Measurements from ENCODE around the gene RRAGA. TPM values are rescaled to one million over a fixed set of nuclear protein-coding genes. Genes with fewer than 3 reads are reported as not detected.
"Not testable (repeated sequence)": the region's sequence is repeated elsewhere in the genome, so short reads cannot be mapped to it uniquely, and the experiment has no call there.

RRAGA gene, protein sequence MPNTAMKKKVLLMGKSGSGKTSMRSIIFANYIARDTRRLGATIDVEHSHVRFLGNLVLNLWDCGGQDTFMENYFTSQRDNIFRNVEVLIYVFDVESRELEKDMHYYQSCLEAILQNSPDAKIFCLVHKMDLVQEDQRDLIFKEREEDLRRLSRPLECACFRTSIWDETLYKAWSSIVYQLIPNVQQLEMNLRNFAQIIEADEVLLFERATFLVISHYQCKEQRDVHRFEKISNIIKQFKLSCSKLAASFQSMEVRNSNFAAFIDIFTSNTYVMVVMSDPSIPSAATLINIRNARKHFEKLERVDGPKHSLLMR
- 10 to 100 TPM; 88.3 to 88.7 TPM for total RNA-seq
- long read RNA-seq, donor 1, transcript RRAGA-201 (1 exons, 1,589 nt) = major isoform, 76 of 76 reads
- long read RNA-seq, donor 1, partial matches to known transcripts = 0 of 76 reads
- long read RNA-seq, donor 1, other reads (novel, unspliced or antisense) = 0 of 76 reads
- long read RNA-seq, donor 2, transcript RRAGA-201 (1 exons, 1,589 nt) = major isoform, 545 of 545 reads
- long read RNA-seq, donor 2, partial matches to known transcripts = 0 of 545 reads
- long read RNA-seq, donor 2, other reads (novel, unspliced or antisense) = 0 of 545 reads

DNA sequence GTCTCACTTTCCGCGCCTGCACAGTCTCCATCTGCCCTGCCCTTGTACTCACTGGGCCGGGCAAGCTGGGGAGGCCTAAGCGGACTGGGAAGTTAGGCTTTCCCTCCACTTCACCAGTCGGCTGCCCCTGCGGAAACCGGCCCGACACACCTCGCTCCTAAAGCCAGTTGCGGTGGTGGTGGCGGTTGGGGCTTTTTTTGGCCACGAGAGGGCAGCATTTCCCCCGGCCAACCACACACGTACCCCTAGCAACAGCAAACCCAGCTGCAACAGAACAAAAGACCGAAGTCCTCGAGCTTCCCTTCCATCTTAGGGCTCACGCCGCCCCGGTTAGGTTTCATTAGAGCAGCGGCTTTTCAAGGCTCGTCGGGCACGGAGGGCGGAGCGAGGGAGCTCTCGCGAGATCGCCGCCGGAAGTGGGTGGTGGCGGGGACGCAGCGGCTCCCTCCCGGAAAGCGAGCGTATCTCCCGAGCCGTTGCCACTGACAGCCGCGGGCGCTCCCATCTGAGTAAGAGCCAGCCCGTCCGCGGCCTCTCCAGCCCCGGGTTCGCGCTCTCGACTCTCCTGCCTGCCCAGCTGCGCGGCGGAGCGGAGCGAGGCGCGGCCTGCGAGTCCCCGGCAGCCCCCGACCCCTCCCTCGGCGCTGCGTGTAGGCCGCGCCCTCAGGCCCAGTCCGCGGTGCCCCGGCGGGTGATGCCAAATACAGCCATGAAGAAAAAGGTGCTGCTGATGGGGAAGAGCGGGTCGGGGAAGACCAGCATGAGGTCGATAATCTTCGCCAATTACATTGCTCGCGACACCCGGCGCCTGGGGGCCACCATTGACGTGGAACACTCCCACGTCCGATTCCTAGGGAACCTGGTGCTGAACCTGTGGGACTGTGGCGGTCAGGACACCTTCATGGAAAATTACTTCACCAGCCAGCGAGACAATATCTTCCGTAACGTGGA lies at the start of gene RRAGA:
Gene RRAGA, plus strand, starts transcription at position 462 of the 951 bp plus-strand sequence. Its CDS starts 233 bp downstream, at position 695.
- intact Hi-C loops (cut with DNase I) = loop anchor here in 1 of 2 donors (10.0 kb wide), 1 partner anchor 136 kb away; no protein-coding TSS in a partner anchor
- peak; percentile 99 for DNase-seq (ENCODE audit: low spot score)

DNA sequence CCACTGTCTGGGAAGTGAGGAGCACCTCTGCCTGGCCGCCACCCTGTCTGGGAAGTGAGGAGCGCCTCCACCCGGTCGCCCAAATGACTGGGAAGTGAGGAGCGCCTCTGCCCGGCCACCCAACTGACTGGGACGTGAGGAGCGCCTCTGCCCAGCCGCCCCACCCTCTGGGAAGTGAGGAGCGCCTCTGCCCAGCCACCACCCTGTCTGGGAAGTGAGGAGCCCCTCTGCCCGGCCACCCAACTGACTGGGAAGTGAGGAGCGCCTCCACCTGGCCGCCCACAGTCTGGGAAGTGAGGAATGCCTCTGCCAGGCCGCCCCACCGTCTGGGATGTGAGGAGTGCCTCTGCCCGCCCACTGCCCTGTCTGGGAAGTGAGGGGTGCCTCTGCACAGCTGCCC lies 49.1 kb upstream of the RRAGA start:
- intact Hi-C loops (cut with DNase I) = no loop called here
- DNase-seq (ENCODE audit: low spot score) = no peak

DNA sequence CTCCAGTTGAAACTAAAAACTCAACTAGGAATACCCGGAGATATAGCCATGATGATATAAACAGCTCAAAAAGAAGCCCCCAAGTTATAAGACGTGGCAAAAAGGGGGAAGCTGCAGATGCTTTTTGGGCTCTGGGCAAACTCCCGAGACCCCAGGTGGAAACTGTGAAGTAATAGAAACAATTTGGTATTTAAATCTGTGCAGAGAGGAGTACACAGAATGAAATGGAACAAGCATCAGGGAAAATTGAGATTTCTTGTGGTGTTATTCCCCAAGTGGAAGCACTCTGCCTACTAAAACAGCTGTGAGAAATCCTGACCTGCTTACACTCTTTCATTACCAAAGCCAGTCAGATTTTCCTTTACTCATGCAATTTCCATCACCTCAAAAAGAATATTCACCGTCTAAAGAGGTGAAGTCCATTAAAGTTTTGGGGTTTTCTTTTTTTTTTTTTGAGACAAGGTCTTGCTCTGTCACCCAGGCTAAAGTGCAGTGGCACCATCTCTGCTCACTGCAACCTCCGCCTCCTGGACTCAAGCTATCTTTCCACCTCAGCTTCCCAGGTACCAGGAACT lies 39.7 kb upstream of the RRAGA start:
- intact Hi-C loops (cut with DNase I) = no loop called here
- no peak for DNase-seq (ENCODE audit: low spot score)

DNA sequence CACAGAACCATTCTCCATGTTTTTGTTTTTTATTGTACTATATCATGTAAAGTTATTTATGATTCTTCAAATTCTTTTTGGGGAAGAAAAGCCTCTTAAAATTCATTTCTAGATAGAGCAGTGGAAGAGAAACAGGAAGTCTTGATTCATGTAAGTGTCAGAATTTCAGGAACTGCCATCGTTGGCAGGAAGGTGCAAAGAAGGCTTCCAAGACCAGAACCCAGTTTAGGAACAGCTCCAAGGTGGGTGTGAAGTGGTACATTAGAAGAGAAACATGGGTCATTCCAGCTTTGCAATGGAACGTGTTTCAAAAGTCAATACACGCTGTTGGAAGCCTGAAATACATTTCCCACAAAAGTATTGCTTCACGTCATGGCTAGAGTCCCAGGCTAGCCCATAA lies 31.0 kb upstream of the RRAGA start:
- intact Hi-C loops (cut with DNase I) = loop anchor here in 1 of 2 donors (5.0 kb wide), 1 partner anchor 766 kb away; no protein-coding TSS in a partner anchor
- DNase-seq (ENCODE audit: low spot score) = no peak

DNA sequence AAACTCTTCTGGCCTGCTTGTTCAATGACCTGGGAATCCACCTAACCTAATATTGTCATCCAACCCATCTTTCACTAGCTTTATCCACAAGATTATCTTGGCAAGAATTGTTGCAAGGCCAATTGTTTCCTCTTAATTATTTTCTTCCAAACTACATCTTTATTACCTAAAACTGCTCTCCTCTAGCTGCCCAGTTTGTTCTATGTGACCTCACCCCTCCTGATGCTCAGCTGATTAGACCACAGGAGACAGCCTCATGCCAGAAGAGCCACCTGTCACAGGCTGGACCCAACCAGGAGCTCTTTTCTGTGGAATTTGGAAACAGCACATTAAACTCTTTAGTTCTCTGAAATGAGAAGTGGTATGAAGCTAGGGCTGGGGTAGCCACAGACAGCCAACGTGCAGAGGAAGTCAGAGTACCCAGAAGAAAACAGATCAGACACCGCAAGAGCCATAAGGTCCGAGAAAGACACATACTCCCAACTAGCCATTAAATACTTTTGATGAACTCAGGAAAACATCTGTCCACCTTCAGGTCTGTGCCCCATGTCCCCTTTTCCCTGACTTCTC lies 28.3 kb upstream of the RRAGA start:
- no peak for DNase-seq (ENCODE audit: low spot score)
- intact Hi-C loops (cut with DNase I) = loop anchor here (10.0 kb wide), 2 partner anchors 576 to 1206 kb away; no protein-coding TSS in a partner anchor

DNA sequence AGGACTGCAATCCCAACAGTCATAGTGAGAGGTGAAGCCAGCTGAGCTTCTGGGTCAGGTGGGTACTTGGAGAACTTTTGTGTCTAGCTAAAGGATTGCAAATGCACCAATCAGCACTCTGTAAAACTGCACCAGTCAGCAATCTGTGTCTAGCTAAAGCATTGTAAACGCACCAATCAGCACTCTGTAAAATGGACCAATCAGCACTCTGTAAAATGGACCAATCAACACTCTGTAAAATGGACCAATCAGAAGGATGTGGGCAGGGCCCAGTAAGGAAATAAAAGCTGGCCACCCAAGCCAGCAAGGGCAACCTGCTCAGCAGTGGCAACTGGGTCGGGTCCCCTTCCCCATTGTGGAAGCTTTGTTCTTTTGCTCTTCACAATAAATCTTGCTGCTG lies 27.6 kb upstream of the RRAGA start:
- DNase-seq (ENCODE audit: low spot score) = not testable (repeated sequence)
- intact Hi-C loops (cut with DNase I) = loop anchor here (10.0 kb wide), 2 partner anchors 577 to 1207 kb away; no protein-coding TSS in a partner anchor

DNA sequence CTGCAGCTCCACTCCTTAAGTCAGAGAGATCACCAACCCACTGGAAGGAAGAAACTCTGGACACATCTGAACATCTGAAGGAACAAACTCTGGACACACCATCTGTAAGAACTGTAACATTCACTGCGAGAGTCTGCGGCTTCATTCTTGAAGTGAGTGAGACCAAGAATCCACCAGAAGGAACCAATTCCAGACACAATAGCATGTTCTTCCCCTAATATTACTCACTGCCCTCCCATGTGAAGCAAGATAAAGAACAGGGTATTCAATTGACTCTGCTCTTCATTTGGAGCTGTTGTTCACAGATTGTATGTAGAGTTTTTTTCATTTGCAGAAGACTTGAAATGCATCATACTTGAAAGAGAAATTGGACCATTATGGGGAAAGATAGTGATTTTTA lies 27.0 kb upstream of the RRAGA start:
- intact Hi-C loops (cut with DNase I) = loop anchor here (10.0 kb wide), 2 partner anchors 577 to 1207 kb away; no protein-coding TSS in a partner anchor
- no peak for DNase-seq (ENCODE audit: low spot score)

DNA sequence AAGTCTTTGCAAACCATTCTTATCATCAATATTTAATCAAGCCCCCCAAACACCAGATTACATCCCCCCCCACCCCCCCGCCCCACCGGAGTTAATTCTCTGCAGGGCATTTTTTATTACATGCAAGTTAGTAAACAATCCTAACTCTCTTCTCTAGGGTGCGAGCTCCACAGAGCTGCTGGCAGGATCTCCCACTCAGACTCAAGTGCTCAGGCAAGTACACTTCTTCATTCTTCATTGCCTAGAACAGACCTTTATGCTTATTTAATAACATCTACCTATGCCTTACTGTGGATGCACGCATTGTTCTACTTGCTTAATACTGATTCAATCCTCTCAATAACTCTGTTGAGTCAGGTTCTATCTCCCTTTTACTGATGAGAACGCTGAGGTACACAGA lies 26.1 kb upstream of the RRAGA start:
- intact Hi-C loops (cut with DNase I) = loop anchor here (10.0 kb wide), 2 partner anchors 578 to 1208 kb away; no protein-coding TSS in a partner anchor
- DNase-seq (ENCODE audit: low spot score) = no peak

DNA sequence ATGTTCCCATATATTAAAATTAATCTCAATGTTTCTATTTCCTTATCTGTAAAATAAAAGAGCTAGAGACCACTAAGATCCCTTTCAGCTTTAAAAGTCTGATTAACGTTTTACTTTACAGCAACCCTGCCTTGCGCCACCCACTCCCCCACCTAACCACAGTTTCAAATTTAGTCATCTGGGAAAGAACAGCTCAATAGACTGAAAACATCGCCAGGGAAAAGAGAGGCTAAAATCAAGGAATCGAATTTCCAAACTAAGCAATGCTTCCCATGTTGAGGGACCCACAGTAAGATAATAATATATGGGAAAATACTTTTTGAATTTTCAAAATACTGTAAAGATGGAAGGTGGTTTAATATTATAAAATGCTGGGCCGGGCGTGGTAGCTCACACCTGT lies 22.9 kb upstream of the RRAGA start:
- intact Hi-C loops (cut with DNase I) = loop anchor here (5.0 to 10.0 kb wide), 3 partner anchors 582 to 1212 kb away; no protein-coding TSS in a partner anchor
- no peak for DNase-seq (ENCODE audit: low spot score)

DNA sequence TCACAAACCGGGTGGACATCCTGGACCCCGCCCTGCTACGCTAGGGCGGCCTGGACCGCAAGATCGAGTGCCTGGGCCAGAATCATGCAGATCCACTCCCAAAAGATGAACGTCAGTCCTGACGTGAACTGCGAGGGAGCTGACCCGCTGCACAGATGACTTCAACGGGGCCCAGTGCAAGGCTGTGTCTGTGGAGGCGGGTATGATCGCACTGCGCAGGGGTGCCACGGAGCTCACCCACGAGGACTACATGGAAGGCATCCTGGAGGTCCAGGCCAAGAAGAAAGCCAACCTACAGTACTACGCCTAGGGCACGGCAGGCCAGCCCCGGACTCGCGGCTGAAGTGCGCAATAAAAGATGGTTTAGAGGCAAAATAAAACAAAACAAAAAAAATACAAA lies 21.4 kb upstream of the RRAGA start:
- no peak for DNase-seq (ENCODE audit: low spot score)
- intact Hi-C loops (cut with DNase I) = loop anchor here (5.0 to 10.0 kb wide), 3 partner anchors 583 to 1213 kb away; no protein-coding TSS in a partner anchor

DNA sequence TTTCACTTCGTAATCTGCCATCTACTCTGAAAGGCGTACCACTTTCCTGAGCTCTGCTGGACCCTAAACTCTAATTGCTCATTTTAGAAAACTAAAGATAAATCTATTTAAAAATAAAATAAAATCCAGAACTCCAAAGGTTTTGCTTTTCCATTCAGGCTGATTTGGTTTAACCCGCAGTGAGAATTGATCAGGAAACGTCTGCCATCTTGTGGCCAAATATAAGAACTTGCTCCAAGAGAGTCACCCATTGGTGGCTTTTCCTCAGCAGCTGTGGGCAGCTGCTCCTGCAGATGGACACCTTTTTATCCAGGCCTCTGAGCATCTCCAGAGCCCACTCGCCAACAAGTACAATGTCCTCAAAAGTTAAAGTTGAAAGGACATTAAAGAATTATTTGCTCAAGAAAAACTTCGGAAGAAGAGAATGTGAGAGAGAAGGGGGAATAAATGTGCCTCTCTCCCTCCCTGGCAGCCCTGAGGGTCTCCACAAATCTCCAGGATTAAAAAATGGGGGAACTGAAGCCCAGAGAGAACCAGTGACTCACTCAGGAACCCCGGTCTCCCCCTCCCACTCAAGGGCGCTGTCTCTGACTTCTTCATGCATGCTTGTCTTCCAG lies 20.3 kb upstream of the RRAGA start:
- intact Hi-C loops (cut with DNase I) = loop anchor here (5.0 to 10.0 kb wide), 3 partner anchors 584 to 1214 kb away; no protein-coding TSS in a partner anchor
- no peak for DNase-seq (ENCODE audit: low spot score)

DNA sequence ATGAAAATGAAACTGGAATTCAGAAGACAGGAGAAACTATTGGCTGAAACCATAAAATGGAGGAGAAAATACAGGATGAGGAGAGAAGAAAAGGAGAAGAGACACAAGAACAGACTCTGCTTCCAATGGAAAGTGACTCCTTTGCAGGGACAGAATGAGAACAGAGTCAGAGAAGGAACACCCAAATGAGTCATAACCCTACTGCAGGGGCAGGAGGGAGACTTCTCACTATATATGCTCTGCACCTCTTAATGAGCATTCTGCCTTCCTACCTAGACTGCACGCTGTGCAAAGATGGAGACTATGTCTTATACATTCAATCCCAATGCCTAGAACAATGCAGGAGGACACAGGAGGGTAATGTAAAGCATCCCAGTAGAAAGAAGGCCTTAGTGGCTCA lies 18.3 kb upstream of the RRAGA start:
- DNase-seq (ENCODE audit: low spot score) = no peak
- intact Hi-C loops (cut with DNase I) = no loop called here

DNA sequence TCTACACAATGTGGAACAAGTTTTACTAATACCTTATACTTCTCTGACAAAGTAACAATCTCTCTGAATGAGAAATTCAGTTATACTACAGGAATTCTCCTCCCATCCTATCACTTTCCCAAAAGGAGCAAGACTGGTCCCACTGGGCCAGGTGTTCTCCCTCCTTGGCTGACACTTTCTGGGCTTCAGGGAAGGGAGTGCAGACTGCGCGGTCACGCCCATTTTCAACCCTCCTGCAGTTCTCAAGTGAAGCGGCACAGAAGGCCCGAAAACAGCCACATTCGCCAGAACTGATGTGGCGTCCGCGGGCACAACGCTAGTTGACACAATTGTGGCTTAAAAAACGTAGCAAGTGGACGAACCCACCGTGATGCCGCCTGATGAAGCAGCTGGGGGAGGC lies 16.8 kb upstream of the RRAGA start:
- intact Hi-C loops (cut with DNase I) = no loop called here
- DNase-seq (ENCODE audit: low spot score) = no peak

DNA sequence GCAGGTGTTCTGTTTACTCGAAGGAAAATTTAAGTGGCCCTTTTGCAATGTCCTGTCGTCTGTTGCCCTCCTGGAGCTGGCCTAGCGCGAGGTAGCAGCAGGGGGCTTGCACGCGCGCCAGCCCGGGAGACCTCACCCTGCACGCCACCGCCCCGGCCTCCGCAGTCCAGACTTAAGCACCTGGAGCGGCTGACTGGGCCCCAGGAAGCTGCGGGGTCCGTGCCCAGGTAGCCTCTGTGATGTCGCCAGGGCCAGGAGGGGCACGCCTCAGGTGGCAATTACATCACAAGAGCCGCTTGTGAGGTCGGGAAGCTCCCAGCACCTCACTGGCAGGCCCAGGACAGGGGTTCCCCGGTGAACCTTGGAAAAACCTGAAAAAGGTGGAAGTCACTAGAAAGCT lies 16.2 kb upstream of the RRAGA start, which contains the start of gene SAXO1:
Gene SAXO1, minus strand, starts transcription at position 195 of the 400 bp plus-strand sequence. CDS start 301 bp downstream, outside the sequence.
- intact Hi-C loops (cut with DNase I) = no loop called here
- no peak for DNase-seq (ENCODE audit: low spot score)

DNA sequence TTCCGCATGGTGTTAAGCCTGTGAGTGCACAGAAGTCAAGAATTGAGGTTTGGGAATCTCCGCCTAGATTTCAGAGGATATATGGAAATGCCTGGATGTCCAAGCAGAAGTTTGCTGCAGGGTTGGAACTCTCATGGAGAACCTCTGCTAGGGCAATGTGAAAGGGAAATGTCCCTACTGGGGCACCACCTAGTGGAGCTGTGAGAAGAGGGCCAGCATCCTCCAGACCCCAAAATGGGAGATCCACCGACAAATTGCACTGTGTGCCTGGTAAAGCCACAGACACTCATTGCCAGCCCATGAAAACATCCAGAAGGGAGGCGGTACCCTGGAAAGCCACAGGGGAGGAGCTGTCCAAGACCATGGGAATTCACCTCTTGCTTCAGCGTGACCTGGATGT lies 12.6 kb upstream of the RRAGA start:
- intact Hi-C loops (cut with DNase I) = no loop called here
- DNase-seq (ENCODE audit: low spot score) = no peak

DNA sequence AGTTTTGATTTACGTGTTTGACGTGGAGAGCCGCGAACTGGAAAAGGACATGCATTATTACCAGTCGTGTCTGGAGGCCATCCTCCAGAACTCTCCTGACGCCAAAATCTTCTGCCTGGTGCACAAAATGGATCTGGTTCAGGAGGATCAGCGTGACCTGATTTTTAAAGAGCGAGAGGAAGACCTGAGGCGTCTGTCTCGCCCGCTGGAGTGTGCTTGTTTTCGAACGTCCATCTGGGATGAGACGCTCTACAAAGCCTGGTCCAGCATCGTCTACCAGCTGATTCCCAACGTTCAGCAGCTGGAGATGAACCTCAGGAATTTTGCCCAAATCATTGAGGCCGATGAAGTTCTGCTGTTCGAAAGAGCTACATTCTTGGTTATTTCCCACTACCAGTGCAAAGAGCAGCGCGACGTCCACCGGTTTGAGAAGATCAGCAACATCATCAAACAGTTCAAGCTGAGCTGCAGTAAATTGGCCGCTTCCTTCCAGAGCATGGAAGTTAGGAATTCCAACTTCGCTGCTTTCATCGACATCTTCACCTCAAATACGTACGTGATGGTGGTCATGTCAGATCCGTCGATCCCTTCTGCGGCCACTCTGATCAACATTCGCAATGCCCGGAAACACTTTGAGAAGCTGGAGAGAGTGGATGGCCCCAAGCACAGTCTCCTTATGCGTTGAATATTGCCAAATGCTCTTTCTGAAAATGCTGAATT lies 850 bp downstream of the RRAGA start:
- no peak for DNase-seq (ENCODE audit: low spot score)
- intact Hi-C loops (cut with DNase I) = loop anchor here in 1 of 2 donors (10.0 kb wide), 2 partner anchors 55 to 135 kb away; partner anchors contain the start of gene HAUS6
